ENCODE data around the gene TNIP1.
A peak's percentile ranks its signal among the peaks of the same experiment; 100 is the strongest.

The TNIP1 gene

DNA sequence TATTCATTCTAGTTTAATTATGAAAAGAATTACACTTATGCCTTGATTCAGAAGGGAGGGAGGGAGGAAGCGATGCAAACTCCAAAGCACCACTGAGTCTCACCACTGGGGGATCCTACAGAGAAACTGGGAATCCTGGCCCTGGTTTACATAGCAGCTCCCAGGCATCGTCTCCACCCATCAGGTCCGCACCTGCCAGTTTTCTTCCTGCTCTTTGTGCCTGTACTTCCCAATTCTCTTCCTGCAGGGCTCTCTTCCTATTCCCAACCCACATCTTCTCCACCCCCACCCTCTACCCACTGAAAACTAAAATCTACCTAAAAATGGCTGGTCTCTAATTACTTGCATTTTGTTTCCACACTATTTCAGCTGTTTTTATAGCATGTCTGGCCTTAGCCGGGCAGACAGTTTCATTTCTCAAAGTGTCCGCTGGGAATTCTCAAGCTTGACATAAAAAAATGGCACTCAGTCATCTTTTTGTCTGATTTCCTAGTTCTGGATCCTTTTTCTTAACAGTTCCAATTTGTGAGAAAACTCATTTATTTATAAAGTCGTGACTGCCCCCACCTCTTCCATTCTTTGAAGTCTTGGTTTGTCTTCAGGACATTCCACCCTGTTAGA lies 1.6 kb upstream of the TNIP1 start:
- no peak for DNase-seq (ENCODE audit: low read depth)

DNA sequence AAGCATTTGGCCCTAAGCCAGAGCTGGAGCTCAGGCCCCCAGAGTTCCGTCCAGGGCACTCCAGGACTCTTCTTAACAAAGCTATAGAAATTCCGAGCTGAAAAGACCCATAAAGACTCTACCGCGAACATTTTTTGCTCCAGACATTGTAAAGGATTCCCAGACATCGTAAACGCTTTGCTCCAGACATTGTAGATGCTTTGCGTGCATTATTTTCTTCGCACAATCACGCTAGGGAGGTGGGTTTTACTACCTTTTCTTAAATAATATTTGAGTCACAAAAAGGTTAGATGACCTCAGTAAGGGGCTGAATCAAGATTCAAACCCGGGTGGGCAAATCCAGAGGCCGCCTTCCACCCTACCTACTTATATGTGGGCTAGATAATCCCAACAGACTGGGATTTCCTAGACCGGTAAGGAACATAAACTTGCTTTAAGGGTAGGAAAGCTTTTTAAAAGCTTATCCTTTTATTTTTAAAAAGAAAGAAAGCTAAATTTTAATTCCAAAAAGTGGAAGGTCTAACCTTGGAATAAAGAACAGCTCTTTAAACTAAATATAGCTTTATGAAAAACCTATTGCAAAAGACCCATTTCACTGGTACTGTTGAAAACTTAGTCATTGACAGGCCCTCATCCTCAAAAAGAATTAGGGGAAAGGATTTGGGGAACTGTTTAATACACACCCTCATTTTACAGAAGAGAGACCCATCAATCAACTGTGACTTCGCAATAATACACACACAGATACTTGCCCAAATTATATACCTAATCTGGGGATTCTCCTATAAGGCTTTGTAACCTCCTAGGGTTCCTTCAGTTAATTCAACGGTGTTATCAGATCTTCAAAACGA lies 822 bp upstream of the TNIP1 start:
- no peak for DNase-seq (ENCODE audit: low read depth)

GRCh38 chr5:151079838-151080612 lies 809 bp downstream of the TNIP1 start:
- DNase-seq (ENCODE audit: low read depth) = peak; percentile 80

GRCh38 chr5:151078490-151079262 lies 2.2 kb downstream of the TNIP1 start:
- no peak for DNase-seq (ENCODE audit: low read depth)

DNA sequence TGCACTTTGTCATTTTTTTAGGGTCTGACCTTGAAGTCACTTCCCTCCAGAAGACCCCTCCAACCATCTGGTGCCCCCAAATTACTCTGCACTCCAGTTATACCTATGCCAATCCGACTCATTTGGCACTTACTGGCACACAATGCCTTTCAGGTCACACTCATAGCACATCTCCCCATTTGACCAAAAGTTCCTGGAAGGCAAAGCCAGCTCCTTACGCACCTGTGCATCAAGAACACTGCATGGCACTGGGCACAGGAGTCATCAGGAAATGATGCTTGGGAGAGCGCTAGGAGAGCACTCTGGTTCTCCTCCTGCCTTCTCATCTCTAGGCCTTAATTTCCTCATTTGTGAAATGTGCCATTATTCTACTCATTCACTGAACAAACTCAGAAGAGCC lies 2.9 kb downstream of the TNIP1 start:
- DNase-seq (ENCODE audit: low read depth) = no peak

- DNase-seq (ENCODE audit: low read depth) = no peak
Measured at GRCh38 chr5:151077419-151077818, 3.4 kb downstream of the TNIP1 start.

DNA sequence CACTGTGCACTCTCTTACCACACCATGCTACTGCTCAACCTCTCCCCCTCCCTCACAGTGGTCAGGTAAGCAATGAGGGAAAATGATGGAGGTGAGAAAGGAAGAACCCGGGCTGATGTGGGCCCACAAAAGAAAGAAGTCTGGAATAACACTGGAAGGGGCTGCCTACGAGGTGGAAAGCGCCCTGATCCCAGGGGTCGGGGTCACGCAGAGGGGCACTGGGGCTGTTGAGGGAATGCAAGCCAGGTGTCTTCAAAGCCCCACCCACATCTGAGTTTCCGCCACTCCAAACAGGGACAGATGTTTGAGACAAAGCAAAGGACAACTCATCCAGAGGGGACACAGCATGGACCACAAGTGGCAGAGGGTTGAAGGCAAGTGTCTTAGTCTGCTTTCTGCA lies 4.2 kb downstream of the TNIP1 start:
- DNase-seq (ENCODE audit: low read depth) = no peak

DNA sequence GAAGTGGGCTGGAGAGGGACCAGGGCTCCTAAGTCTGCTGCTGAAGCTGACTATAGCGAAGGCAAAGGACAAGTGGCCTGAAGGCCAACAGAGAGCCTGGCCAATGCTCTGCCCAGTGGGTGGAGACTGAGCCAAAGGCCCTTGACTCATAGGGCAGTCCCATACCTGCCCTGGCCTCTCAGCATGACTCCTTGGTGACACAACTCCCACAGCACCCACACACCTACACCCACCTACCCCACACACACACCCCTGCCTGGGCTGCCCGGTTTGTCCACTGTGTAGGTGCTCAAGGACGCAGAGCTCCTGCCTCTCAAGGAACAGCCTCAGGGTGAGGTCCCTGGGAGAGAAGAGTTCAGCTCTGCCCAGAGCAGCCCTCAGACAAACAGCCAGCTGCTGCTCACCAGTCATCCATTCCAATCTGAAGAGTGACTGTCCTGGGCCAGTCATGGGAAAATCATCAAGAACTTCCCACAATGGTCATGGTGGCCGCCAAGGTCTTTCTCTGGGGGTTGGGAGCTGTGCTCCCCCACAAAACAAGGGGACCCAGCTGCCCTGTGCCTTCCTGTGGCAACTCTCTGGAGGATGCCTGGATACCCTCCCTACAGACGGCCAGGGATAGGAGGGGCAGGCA lies 5.0 kb downstream of the TNIP1 start:
- DNase-seq (ENCODE audit: low read depth) = no peak

- no peak for DNase-seq (ENCODE audit: low read depth)
Measured at GRCh38 chr5:151074557-151074956, 6.3 kb downstream of the TNIP1 start.

DNA sequence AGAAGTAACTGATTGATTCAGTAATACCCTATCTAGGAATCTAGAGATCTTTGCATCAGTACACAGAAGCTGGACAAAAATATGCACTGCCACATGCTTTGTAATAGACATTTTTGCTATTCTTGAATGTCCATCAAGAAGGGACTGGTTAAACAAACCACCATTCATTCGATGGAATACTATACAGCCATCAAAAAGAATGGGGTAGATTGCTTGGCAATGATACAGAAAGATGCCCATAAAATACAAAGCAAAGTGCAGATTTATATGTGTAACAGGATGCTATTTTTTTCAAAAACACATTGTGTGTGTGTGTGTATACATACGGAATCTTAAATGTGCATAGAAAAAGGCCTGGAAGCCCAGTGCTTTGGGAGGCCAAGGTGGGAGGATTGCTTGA lies 7.6 kb downstream of the TNIP1 start:
- DNase-seq (ENCODE audit: low read depth) = no peak

GRCh38 chr5:151072630-151073025 lies 8.2 kb downstream of the TNIP1 start:
- DNase-seq (ENCODE audit: low read depth) = peak; percentile 56

DNA sequence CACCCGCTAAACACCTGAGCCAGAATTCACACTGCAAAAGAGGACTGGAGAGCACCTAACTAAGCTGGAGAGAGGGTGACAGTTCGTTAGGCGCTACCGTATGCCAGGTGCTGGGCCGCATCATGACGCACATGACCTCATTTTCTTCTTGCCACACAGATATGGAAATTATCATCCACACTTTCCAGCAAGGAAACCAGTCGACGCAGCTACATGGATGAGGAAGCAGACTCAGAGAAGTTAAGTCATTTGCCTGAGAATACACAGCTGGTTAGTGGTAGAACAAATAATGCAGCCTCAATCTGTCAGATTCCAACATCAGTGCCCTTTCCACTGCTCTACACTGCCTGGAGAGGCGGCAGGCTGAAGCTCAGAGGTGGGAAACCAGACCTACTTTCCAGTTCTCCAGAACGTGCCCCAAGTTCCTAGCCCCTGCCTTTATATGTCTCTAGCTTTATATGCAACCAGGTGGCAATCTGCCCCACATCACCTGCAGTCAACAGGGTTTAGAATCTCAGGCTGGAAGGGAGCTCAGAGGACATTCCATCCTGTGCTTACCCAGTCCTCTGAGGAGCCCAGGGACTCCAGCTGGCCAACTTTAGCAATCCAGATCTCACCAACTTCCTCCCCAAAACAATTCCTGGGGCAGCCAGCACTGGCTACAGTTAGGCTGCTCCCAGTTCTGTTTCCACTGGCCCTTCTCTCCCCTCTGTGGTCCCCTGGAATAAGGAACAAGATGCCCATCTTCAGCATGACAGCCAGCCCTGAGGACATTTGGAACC lies 8.8 kb downstream of the TNIP1 start:
- no peak for DNase-seq (ENCODE audit: low read depth)

DNA sequence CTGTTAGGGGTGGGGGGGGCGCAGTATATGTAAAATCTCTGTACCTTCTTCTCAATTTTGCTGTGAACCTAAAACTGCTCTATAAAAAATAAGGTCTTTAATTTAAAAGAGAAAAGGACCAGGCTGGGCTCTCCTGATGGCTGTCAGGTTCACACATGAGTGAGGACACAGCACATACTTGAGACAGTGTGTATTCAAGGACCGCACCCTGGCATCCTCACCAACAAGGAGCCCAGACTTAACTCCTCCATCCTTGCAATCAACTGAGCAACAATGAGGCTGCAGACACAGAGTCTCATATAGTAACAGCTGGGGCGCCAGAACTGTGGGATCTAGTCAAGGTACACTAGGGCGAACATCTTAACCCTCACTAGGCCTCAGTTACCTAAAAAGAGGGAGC lies 9.8 kb downstream of the TNIP1 start:
- DNase-seq (ENCODE audit: low read depth) = no peak

DNA sequence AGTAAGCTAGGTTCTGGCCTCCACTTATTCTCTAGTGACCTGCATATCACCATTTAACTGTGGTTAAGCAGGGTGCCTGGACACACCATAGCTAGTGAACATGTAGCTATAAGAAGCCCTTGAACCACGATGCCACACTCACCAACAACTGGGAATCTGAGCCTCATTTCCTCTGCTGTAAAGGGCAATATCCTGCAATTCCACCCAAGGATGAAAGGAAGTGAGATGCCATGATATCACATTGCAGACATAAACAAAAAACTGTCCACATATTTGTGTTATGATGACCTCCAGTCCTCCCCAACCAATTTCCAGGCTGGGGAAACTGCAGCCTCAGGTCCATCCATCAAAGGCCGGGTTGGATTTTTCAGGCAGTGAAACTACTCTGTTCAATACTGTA lies 10.4 kb downstream of the TNIP1 start:
- no peak for DNase-seq (ENCODE audit: low read depth)

GRCh38 chr5:151068433-151069197 lies 12.2 kb downstream of the TNIP1 start:
- DNase-seq (ENCODE audit: low read depth) = no peak

- no peak for DNase-seq (ENCODE audit: low read depth)
Measured at GRCh38 chr5:151067632-151068432, 13.0 kb downstream of the TNIP1 start.

GRCh38 chr5:151066920-151067319 lies 13.9 kb downstream of the TNIP1 start:
- no peak for DNase-seq (ENCODE audit: low read depth)

DNA sequence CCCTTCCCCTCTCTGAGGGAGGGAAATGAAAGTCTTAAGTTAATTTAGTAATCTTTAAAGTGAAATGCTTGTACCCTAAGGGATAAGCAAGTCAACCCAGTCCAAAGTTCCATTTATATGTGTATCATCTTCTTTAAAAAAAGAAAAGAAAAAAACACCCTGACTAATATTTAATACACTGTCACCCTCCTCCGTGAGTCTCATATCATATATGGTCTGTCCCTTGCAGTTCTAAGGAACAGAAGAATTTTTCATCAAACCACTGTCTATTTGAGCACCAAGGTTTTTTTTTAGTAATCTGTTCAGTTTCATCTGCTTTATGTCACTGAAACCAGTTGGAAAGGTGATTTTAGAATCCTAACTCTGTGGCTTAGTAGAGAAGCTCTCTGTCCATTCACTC lies 15.2 kb downstream of the TNIP1 start:
- no peak for DNase-seq (ENCODE audit: low read depth)

GRCh38 chr5:151064916-151065499 lies 15.8 kb downstream of the TNIP1 start:
- no peak for DNase-seq (ENCODE audit: low read depth)

All from HS-5 (cell line).